Measurements from ENCODE around the gene LRRC25.
"Not testable (repeated sequence)": the region's sequence is repeated elsewhere in the genome, so short reads cannot be mapped to it uniquely, and the experiment has no call there.

The LRRC25 gene

DNA sequence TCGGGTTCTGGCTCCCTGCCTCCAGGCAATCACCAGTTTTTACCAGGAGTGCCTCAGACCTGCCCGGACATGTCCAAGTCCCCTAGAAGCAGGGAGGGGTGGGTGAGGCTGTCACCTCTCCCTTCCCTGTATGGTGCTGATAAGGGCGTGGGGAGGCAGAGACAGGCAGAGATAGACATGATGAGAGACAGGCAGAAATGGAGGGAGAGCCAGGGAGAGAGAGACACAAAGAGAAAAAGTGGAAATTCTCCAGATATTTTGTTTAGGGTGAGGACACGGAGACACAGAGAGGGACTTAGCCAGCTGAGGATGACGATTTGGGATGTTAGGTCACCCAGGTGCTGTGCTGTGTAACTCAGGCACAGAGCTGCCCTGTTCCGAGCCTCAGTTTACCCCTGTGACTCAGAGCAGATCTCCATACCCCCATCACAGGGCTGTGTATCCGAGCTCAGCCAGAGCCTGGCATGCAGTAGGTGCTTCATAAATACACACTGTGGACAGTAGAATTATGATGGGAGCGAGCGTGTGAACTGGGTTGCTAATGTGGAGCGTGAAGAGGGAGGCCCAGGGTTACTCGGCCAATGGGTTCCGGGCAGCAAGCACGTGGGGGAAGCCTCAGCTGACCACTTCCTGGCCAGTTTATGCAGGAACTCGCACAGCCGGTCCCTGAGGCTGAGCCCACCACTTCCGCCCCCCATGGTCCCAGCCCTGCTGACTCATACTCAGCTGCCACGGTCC, 23.4 kb downstream of the LRRC25 start:
- no peaks in the 10 kb centered on the region for H3K9me3 ChIP-seq (ENCODE audit: control insufficient read depth, low read depth, low read length)
- H3K4me3 ChIP-seq (ENCODE audit: low read length): no peak overlapping the region
- H3K27me3 ChIP-seq (ENCODE audit: control insufficient read depth, insufficient read depth, low read length): no peaks in the 10 kb centered on the region
- no peaks in the 10 kb centered on the region for H3K36me3 ChIP-seq (ENCODE audit: control insufficient read depth, low read depth, low read length)
- peak overlapping the region; percentile 53 for H3K9ac ChIP-seq (ENCODE audit: low read length)
- peak overlapping the region; percentile 78 for H3K27ac ChIP-seq (ENCODE audit: low read length)
- H3K4me1 ChIP-seq (ENCODE audit: control insufficient read depth, low read depth, low read length): peaks cover 12% of the 10 kb centered on the region

GRCh38 chr19:18373407-18373891, 24.0 kb downstream of the LRRC25 start:
- no peaks in the 10 kb centered on the region for H3K9me3 ChIP-seq (ENCODE audit: control insufficient read depth, low read depth, low read length)
- H3K27me3 ChIP-seq (ENCODE audit: control insufficient read depth, insufficient read depth, low read length): no peaks in the 10 kb centered on the region
- H3K27ac ChIP-seq (ENCODE audit: low read length): peak overlapping the region; percentile 78
- peaks cover 12% of the 10 kb centered on the region for H3K4me1 ChIP-seq (ENCODE audit: control insufficient read depth, low read depth, low read length)
- no peaks in the 10 kb centered on the region for H3K36me3 ChIP-seq (ENCODE audit: control insufficient read depth, low read depth, low read length)
- peak overlapping the region; percentile 53 for H3K9ac ChIP-seq (ENCODE audit: low read length)
- no peak overlapping the region for H3K4me3 ChIP-seq (ENCODE audit: low read length)

- no peak overlapping the region for H3K9ac ChIP-seq (ENCODE audit: low read length)
- no peaks in the 10 kb centered on the region for H3K27me3 ChIP-seq (ENCODE audit: control insufficient read depth, insufficient read depth, low read length)
- no peak overlapping the region for H3K4me3 ChIP-seq (ENCODE audit: low read length)
- peaks cover 15% of the 10 kb centered on the region for H3K4me1 ChIP-seq (ENCODE audit: control insufficient read depth, low read depth, low read length)
- H3K9me3 ChIP-seq (ENCODE audit: control insufficient read depth, low read depth, low read length): no peaks in the 10 kb centered on the region
- no peak overlapping the region for H3K27ac ChIP-seq (ENCODE audit: low read length)
- H3K36me3 ChIP-seq (ENCODE audit: control insufficient read depth, low read depth, low read length): no peaks in the 10 kb centered on the region
These were observed 28.8 kb downstream of the LRRC25 start for GRCh38 chr19:18368504-18369222.

DNA sequence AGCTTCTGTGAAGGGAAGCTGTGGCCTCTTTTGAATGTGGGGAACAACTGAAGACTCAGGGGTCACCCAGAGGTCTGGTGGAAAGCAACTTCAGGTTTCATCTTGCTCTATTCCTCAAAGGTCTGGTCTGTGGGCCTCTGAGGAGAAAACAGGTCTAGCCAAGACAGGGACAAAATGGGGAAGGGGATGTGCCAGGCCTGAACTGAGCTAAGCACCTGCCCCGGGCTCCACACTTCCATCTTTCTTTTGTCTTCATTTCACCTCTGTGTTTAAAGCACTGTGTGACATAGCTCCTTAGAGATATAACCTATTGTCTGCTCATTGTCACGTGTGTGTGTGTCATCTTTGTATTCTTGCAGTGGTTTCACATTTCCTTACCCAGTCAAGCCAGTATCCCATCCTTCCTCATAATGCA, 31.4 kb downstream of the LRRC25 start:
- Histone ChIP-seq H3K36me3 (ENCODE audit: control insufficient read depth, low read depth, low read length) (no peaks in the 10 kb centered on the region), H3K9ac (ENCODE audit: low read length) (no peak overlapping the region), H3K9me3 (ENCODE audit: control insufficient read depth, low read depth, low read length) (no peaks in the 10 kb centered on the region), H3K4me1 (ENCODE audit: control insufficient read depth, low read depth, low read length) (peaks cover 13% of the 10 kb centered on the region), H3K27me3 (ENCODE audit: control insufficient read depth, insufficient read depth, low read length) (no peaks in the 10 kb centered on the region), H3K4me3 (ENCODE audit: low read length) (no peak overlapping the region), H3K27ac (ENCODE audit: low read length) (peak overlapping the region; percentile 72)

DNA sequence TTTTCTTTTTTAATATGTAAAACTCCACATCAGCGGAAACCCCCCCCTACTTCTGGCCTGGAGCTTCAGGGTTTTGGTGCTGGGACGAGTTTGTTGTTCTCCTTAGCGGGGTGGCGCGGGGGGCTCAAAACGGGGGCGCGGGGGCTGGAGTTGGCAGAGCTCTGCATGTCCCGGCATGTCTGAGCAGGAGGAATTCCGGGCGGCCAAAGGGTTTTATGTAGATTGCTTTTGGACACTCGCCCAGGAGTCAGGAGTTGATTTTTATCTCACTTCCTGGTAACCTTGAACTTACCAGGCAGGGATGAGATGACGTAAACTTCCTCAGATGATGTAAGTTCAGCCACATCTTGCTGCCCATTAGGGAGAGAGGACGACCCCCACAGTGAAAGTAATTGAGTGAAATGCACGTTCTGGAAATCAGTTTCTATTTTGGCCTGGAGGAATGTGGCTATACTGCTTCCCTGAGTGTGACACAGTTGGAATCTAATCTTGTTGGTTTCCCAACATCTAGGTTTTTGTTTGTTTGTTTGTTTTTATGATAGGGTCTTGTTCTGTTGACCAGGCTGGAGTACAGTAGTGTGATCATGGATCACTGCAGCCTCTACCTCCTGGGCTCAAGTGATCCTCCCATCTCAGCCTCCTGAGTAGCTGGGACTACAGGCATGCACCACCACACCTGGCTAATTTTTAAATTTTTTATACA, 32.4 kb downstream of the LRRC25 start:
- H3K27ac ChIP-seq (ENCODE audit: low read length): peak overlapping the region; percentile 72
- peaks cover under 1% of the 10 kb centered on the region for H3K36me3 ChIP-seq (ENCODE audit: control insufficient read depth, low read depth, low read length)
- no peaks in the 10 kb centered on the region for H3K27me3 ChIP-seq (ENCODE audit: control insufficient read depth, insufficient read depth, low read length)
- H3K4me3 ChIP-seq (ENCODE audit: low read length): no peak overlapping the region
- no peaks in the 10 kb centered on the region for H3K9me3 ChIP-seq (ENCODE audit: control insufficient read depth, low read depth, low read length)
- H3K4me1 ChIP-seq (ENCODE audit: control insufficient read depth, low read depth, low read length): peaks cover 13% of the 10 kb centered on the region
- H3K9ac ChIP-seq (ENCODE audit: low read length): peak overlapping the region; percentile 56

DNA sequence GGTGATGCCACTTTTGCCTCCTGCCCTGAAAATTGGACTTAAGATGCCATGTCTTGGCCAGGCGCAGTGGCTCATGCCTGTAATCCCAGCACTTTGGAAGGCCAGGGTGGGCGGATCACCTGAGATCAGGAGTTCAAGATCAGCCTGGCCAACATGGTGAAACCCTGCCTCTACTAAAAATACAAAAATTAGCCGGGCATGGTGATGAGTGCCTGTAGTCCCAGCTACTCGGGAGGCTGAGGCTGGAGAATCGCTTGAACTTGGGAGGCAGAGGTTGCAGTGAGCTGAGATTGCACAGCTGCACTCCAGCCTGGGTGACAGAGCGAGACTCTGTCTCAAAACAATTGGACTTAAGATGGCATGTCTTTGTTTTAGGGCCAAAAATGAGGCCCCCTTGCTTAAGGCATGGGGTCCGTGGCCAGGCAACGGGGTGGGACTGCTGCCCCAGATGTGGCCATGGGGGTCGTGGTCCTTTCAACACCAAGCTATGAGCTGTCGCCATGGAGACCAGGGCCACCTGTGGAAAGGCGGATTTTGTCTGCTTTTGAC, 33.1 kb downstream of the LRRC25 start:
- H3K4me3 ChIP-seq (ENCODE audit: low read length); H3K36me3 ChIP-seq (ENCODE audit: control insufficient read depth, low read depth, low read length); H3K27me3 ChIP-seq (ENCODE audit: control insufficient read depth, insufficient read depth, low read length); H3K9me3 ChIP-seq (ENCODE audit: control insufficient read depth, low read depth, low read length): not testable (repeated sequence)
- Histone ChIP-seq H3K4me1 (ENCODE audit: control insufficient read depth, low read depth, low read length) (peaks cover 13% of the 10 kb centered on the region), H3K27ac (ENCODE audit: low read length) (peak overlapping the region; percentile 72), H3K9ac (ENCODE audit: low read length) (peak overlapping the region; percentile 56)

DNA sequence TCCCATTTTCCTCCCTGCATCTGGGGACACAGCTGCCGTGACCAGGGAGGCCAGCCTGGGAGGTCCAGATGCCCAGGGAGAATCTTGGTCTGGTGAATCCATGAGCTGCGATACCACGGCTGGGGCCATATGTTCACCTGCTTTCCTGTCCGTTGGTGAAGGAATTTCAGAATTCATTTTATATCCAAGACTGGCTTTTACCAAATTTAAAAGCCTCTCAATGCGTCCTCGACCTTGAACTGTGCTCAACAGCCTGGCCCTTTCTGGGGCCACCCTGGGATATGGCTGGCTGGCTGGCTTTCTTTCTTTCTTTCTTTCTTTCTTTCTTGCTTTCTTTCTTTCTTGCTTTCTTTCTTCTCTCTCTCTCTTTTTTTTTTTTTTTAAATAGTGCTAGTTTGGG, 33.6 kb downstream of the LRRC25 start:
- H3K27ac ChIP-seq (ENCODE audit: low read length): peak overlapping the region; percentile 72
- H3K9me3 ChIP-seq (ENCODE audit: control insufficient read depth, low read depth, low read length): no peaks in the 10 kb centered on the region
- no peak overlapping the region for H3K9ac ChIP-seq (ENCODE audit: low read length)

DNA sequence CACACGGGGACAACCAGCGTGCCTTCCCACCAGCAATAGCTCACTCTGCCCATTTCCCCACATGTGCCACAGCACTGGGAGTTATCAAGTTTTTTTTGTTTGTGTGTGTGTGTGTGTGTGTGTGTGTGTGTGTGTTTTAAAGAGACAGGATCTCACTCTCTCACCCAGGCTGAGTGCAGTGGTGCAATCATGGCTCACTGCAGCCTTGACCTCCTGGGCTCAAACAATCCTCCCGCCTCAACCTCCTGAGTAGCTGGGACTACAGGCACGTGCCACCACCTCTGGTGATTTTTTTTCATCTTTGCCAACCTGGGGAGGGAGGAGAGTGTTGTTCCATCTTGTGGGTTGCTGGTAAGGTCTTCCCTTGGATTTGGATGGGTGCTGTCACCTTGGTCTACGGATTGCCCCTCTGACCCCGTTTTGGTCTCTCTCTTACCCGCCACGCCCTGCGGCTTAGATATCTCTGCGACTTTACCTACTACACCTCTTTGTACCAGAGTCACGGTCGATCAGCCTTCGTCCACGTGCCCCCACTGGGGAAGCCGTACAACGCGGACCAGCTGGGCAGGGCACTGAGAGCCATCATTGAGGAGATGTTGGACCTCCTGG, 34.4 kb downstream of the LRRC25 start:
- peaks cover 13% of the 10 kb centered on the region for H3K4me1 ChIP-seq (ENCODE audit: control insufficient read depth, low read depth, low read length)
- H3K9ac ChIP-seq (ENCODE audit: low read length): no peak overlapping the region
- H3K36me3 ChIP-seq (ENCODE audit: control insufficient read depth, low read depth, low read length): peaks cover 4% of the 10 kb centered on the region
- H3K27ac ChIP-seq (ENCODE audit: low read length): no peak overlapping the region
- H3K9me3 ChIP-seq (ENCODE audit: control insufficient read depth, low read depth, low read length): no peaks in the 10 kb centered on the region
- H3K4me3 ChIP-seq (ENCODE audit: low read length): no peak overlapping the region
- no peaks in the 10 kb centered on the region for H3K27me3 ChIP-seq (ENCODE audit: control insufficient read depth, insufficient read depth, low read length)

More for the DNA sequence above, 33.6 kb downstream of the LRRC25 start:
- H3K4me3 ChIP-seq (ENCODE audit: low read length): no peak overlapping the region
- H3K27me3 ChIP-seq (ENCODE audit: control insufficient read depth, insufficient read depth, low read length): no peaks in the 10 kb centered on the region
- H3K36me3 ChIP-seq (ENCODE audit: control insufficient read depth, low read depth, low read length): peaks cover 4% of the 10 kb centered on the region
- H3K4me1 ChIP-seq (ENCODE audit: control insufficient read depth, low read depth, low read length): peaks cover 13% of the 10 kb centered on the region

- Histone ChIP-seq H3K9ac (ENCODE audit: low read length) (no peak overlapping the region), H3K27ac (ENCODE audit: low read length) (no peak overlapping the region), H3K4me1 (ENCODE audit: control insufficient read depth, low read depth, low read length) (peaks cover 13% of the 10 kb centered on the region), H3K36me3 (ENCODE audit: control insufficient read depth, low read depth, low read length) (peaks cover 11% of the 10 kb centered on the region), H3K27me3 (ENCODE audit: control insufficient read depth, insufficient read depth, low read length) (no peaks in the 10 kb centered on the region), H3K9me3 (ENCODE audit: control insufficient read depth, low read depth, low read length) (no peaks in the 10 kb centered on the region), H3K4me3 (ENCODE audit: low read length) (no peak overlapping the region)
These were observed 35.8 kb downstream of the LRRC25 start for GRCh38 chr19:18361646-18362045.

GRCh38 chr19:18357041-18357440, 40.4 kb downstream of the LRRC25 start:
- Histone ChIP-seq H3K36me3 (ENCODE audit: control insufficient read depth, low read depth, low read length) (peaks cover 17% of the 10 kb centered on the region), H3K9ac (ENCODE audit: low read length) (no peak overlapping the region), H3K4me1 (ENCODE audit: control insufficient read depth, low read depth, low read length) (no peaks in the 10 kb centered on the region), H3K9me3 (ENCODE audit: control insufficient read depth, low read depth, low read length) (no peaks in the 10 kb centered on the region), H3K27ac (ENCODE audit: low read length) (no peak overlapping the region), H3K4me3 (ENCODE audit: low read length) (no peak overlapping the region), H3K27me3 (ENCODE audit: control insufficient read depth, insufficient read depth, low read length) (no peaks in the 10 kb centered on the region)

- H3K4me1 ChIP-seq (ENCODE audit: control insufficient read depth, low read depth, low read length); H3K9ac ChIP-seq (ENCODE audit: low read length); H3K4me3 ChIP-seq (ENCODE audit: low read length); H3K27me3 ChIP-seq (ENCODE audit: control insufficient read depth, insufficient read depth, low read length); H3K27ac ChIP-seq (ENCODE audit: low read length); H3K9me3 ChIP-seq (ENCODE audit: control insufficient read depth, low read depth, low read length): not testable (repeated sequence)
- H3K36me3 ChIP-seq (ENCODE audit: control insufficient read depth, low read depth, low read length): peaks cover 14% of the 10 kb centered on the region
These were observed 42.7 kb downstream of the LRRC25 start for GRCh38 chr19:18354743-18355142.
